Brain pericyte (primary cell): ENCODE measurements around the gene PSME2.
A peak's percentile ranks its signal among the peaks of the same experiment; 100 is the strongest.
"Not testable (repeated sequence)": the region's sequence is repeated elsewhere in the genome, so short reads cannot be mapped to it uniquely, and the experiment has no call there.

ENCODE experiments used
- DNase-seq: peaks from one replicate; pipeline ENCODE4 v3.0.0-alpha.2; 2012; ENCODE audit warnings: low read depth, low spot score

PSME2 gene

GRCh38 chr14:24114532-24115421 lies 31.6 kb downstream of the PSME2 start, which contains the start of the genes DCAF11 and NRL:
DCAF11 (plus strand) TSS chr14:24114777; CDS start chr14:24115595, 818 bp downstream.
NRL (minus strand) TSS chr14:24114949; CDS start chr14:24082848, 32,101 bp downstream.
- peak; percentile 99 for DNase-seq

- DNase-seq: no peak
Observed at GRCh38 chr14:24113801-24114531, 32.4 kb downstream of the PSME2 start.

- no peak for DNase-seq
Observed at GRCh38 chr14:24113379-24113800, 33.0 kb downstream of the PSME2 start.

- DNase-seq: no peak
Observed at GRCh38 chr14:24110523-24110922, 35.9 kb downstream of the PSME2 start.

- no peak for DNase-seq
Observed at GRCh38 chr14:24110060-24110459, 36.4 kb downstream of the PSME2 start.

- DNase-seq: no peak
Observed at GRCh38 chr14:24108336-24108874, 38.0 kb downstream of the PSME2 start.

- no peak for DNase-seq
Observed at GRCh38 chr14:24106672-24107271, 39.6 kb downstream of the PSME2 start.

- not testable (repeated sequence) for DNase-seq
Observed at GRCh38 chr14:24105609-24106239, 40.7 kb downstream of the PSME2 start.

GRCh38 chr14:24103451-24103850 lies 43.0 kb downstream of the PSME2 start:
- DNase-seq: no peak

GRCh38 chr14:24102357-24103048 lies 43.9 kb downstream of the PSME2 start:
- DNase-seq: no peak

- no peak for DNase-seq
Observed at GRCh38 chr14:24100982-24101494, 45.4 kb downstream of the PSME2 start.

- no peak for DNase-seq
Observed at GRCh38 chr14:24100197-24100981, 46.0 kb downstream of the PSME2 start.

- no peak for DNase-seq
Observed at GRCh38 chr14:24098927-24099813, 47.2 kb downstream of the PSME2 start.

- no peak for DNase-seq
Observed at GRCh38 chr14:24098229-24098926, 48.0 kb downstream of the PSME2 start.

- DNase-seq: no peak
Observed at GRCh38 chr14:24096545-24097181, 49.7 kb downstream of the PSME2 start.

- DNase-seq: no peak
Observed at GRCh38 chr14:24095271-24096068, 50.9 kb downstream of the PSME2 start.

GRCh38 chr14:24094841-24095270 lies 51.6 kb downstream of the PSME2 start:
- DNase-seq: no peak
